CD14-positive monocyte (primary cell): Measurements from ENCODE around the gene SNX25. TPM values are rescaled to one million over a fixed set of nuclear protein-coding genes. Genes with fewer than 3 reads are reported as not detected.
A peak's percentile ranks its signal among the peaks of the same experiment; 100 is the strongest.

Experiments used
- DNase-seq, 3 donors: peaks; one replicate each; pipeline ENCODE4 v3.0.0-alpha.2; 2011 to 2022
- H2AFZ ChIP-seq: 2 replicates; pipeline ENCODE4 v1.6.0; 2012; ENCODE audit warnings: mild to moderate bottlenecking, low read depth, low read length, inconsistent platforms; ENCODE audit not compliant: insufficient read depth, poor library complexity, severe bottlenecking
- H3K27ac ChIP-seq, 2 donors: 1 replicate in 1 of 2; 2 replicates in 1 of 2; pipeline ENCODE4 v1.5.1; 2012 to 2013; ENCODE audit warnings: low read length in 2 of 2, control low read depth in 1 of 2, inconsistent platforms in 1 of 2, low read depth in 1 of 2, mild to moderate bottlenecking in 1 of 2
- H3K27me3 ChIP-seq, 2 donors: one replicate each; pipeline versions ENCODE4 v1.6.0 to v1.6.1; 2011 to 2013; ENCODE audit warnings: low read length in 2 of 2; ENCODE audit not compliant: control insufficient read depth in 2 of 2, insufficient read depth in 2 of 2
- H3K36me3 ChIP-seq, 2 donors: replicated peaks in 1 of 2; 1 replicate in 1 of 2; 2 replicates in 1 of 2; pipeline versions ENCODE4 v1.5.1 to v1.6.1; 2012 to 2013; ENCODE audit warnings: low read length in 2 of 2, control low read depth in 1 of 2, inconsistent platforms in 1 of 2, mild to moderate bottlenecking in 1 of 2; ENCODE audit not compliant: insufficient read depth in 2 of 2, control insufficient read depth in 1 of 2
- H3K4me1 ChIP-seq, 2 donors: 1 replicate in 1 of 2; 2 replicates in 1 of 2; pipeline versions ENCODE4 v1.5.1 to v1.6.1; 2012 to 2013; ENCODE audit warnings: low read length in 2 of 2, control low read depth in 1 of 2, inconsistent platforms in 1 of 2, mild to moderate bottlenecking in 1 of 2, moderate library complexity in 1 of 2; ENCODE audit not compliant: insufficient read depth in 2 of 2, control insufficient read depth in 1 of 2
- H3K4me2 ChIP-seq: replicated peaks from 2 replicates; pipeline ENCODE3; 2012; ENCODE audit warnings: low read length, moderate library complexity, mild to moderate bottlenecking; ENCODE audit not compliant: poor library complexity, severe bottlenecking; ENCODE audit errors: extremely low read depth
- H3K4me3 ChIP-seq, 3 experiments: fragments of 200-600 bp in 1 of 3; sonication (generic) in 1 of 3; replicated peaks in 1 of 3; 1 replicate in 2 of 3; 2 replicates in 1 of 3; pipeline ENCODE4 v1.5.1; 2011 to 2013; ENCODE audit warnings: low read length in 3 of 3, mild to moderate bottlenecking in 3 of 3, control low read depth in 2 of 3, low read depth in 2 of 3, inconsistent platforms in 1 of 3, moderate library complexity in 1 of 3
- H3K79me2 ChIP-seq: 2 replicates; pipeline ENCODE4 v1.6.0; 2012; ENCODE audit warnings: mild to moderate bottlenecking, control low read depth, inconsistent platforms, low read length, moderate library complexity; ENCODE audit not compliant: insufficient read depth
- H3K9ac ChIP-seq: 2 replicates; pipeline ENCODE4 v1.6.0; 2017; ENCODE audit warnings: low read length, mild to moderate bottlenecking; ENCODE audit not compliant: insufficient read depth, poor library complexity, severe bottlenecking
- H3K9me3 ChIP-seq, 2 donors: replicated peaks in 1 of 2; 1 replicate in 1 of 2; 2 replicates in 1 of 2; pipeline versions ENCODE4 v1.5.1 to v1.6.1; 2012 to 2013; ENCODE audit warnings: low read length in 2 of 2, control low read depth in 1 of 2; ENCODE audit not compliant: control insufficient read depth in 1 of 2, insufficient read depth in 1 of 2
- H4K20me1 ChIP-seq: 2 replicates; pipeline ENCODE4 v1.6.0; 2012; ENCODE audit warnings: mild to moderate bottlenecking, low read length, control low read depth, moderate library complexity; ENCODE audit not compliant: insufficient read depth
- H3K27ac Mint-ChIP-seq, 7 donors: one replicate each; pipeline ENCODE4 v1.8.0; 2020; ENCODE audit warnings: mild to moderate bottlenecking in 7 of 7, mixed read lengths in 7 of 7, moderate library complexity in 6 of 7, inconsistent platforms in 2 of 7
- H3K27me3 Mint-ChIP-seq, 3 donors: one replicate each; pipeline ENCODE4 v1.8.0; 2021 to 2022; ENCODE audit warnings: low read depth in 3 of 3, mild to moderate bottlenecking in 3 of 3, mixed read lengths in 3 of 3, moderate library complexity in 3 of 3, inconsistent platforms in 1 of 3
- H3K36me3 Mint-ChIP-seq, 2 donors: one replicate each; pipeline ENCODE4 v1.8.0; 2020; ENCODE audit warnings: mixed read lengths in 2 of 2, inconsistent platforms in 1 of 2, mild to moderate bottlenecking in 1 of 2
- H3K4me1 Mint-ChIP-seq: one replicate; pipeline ENCODE4 v1.8.0; 2020; ENCODE audit warnings: mild to moderate bottlenecking, mixed read lengths
- H3K4me3 Mint-ChIP-seq, 2 donors: one replicate each; pipeline ENCODE4 v1.8.0; 2020; ENCODE audit warnings: mild to moderate bottlenecking in 2 of 2, mixed read lengths in 2 of 2, moderate library complexity in 1 of 2
- H3K9me3 Mint-ChIP-seq, 7 donors: one replicate each; pipeline ENCODE4 v1.8.0; 2020 to 2022; ENCODE audit warnings: mixed read lengths in 7 of 7, mild to moderate bottlenecking in 6 of 7, moderate library complexity in 6 of 7, inconsistent platforms in 2 of 7
- CTCF ChIP-seq: fragments of 200-600 bp; IDR thresholded peaks from one replicate; pipeline ENCODE4 v1.8.0; 2022; ENCODE audit warnings: antibody characterized with exemption, mild to moderate bottlenecking
- WGBS: methylation state at CpG from one replicate; pipeline ENCODE4 v1.1.5; 2013; ENCODE audit warnings: missing lambda C conversion rate; ENCODE audit not compliant: insufficient coverage; 5-methylcytosine and 5-hydroxymethylcytosine counted together
- intact Hi-C, 2 donors: fragments of 100-400 bp; cut with micrococcal nuclease; formaldehyde crosslinking; loops; one replicate each; pipeline versions ENCODE4 v1.15.0 to v1.15.1; 2023
- polyA plus RNA-seq, 3 donors: library from polyadenylated mRNA; depleted of rRNA in 1 of 3; unstranded in 2 of 3; stranded (reverse) in 1 of 3; fragments of 300-500 nt in 2 of 3; fragments of >200 nt in 1 of 3; fragmentation: Illumina TruSeq in 2 of 3; gene quantifications; 1 replicate in 2 of 3; 2 replicates in 1 of 3; pipeline ENCODE4 v1.2.3, GENCODE V29; 2012 to 2021

The SNX25 gene
- polyA plus RNA-seq, 3 donors: 0.31 to 0.40 (median 0.36) TPM

GRCh38 chr4:185296665-185297460 is 87.5 kb downstream of the SNX25 start:
- Mint-ChIP-seq H3K4me3 (no peak overlapping the region), H3K9me3 (peaks cover 0 to 2% (median 0%) of the 10 kb centered on the region in 7 donors), H3K27ac (no peak overlapping the region), H3K27me3 (peaks cover 0 to 2% (median 2%) of the 10 kb centered on the region in 3 donors), H3K36me3 (no peaks in the 10 kb centered on the region), H3K4me1 (no peaks in the 10 kb centered on the region)
- H3K9ac ChIP-seq: no peak overlapping the region
- no peaks in the 10 kb centered on the region for H3K36me3 ChIP-seq
- no peak for DNase-seq
- H3K79me2 ChIP-seq: no peaks in the 10 kb centered on the region
- no peaks in the 10 kb centered on the region for H3K9me3 ChIP-seq
- intact Hi-C loops: no loop called here
- no peaks in the 10 kb centered on the region for H3K4me1 ChIP-seq
- 100% methylated on average over 1 of the region's 6 CpGs for WGBS
- H3K4me3 ChIP-seq: no peak overlapping the region
- no peak for TF ChIP-seq CTCF
- H4K20me1 ChIP-seq: no peaks in the 10 kb centered on the region
- H3K27me3 ChIP-seq: no peaks in the 10 kb centered on the region
- H3K27ac ChIP-seq: no peak overlapping the region
- no peak overlapping the region for H2AFZ ChIP-seq
- H3K4me2 ChIP-seq: no peak overlapping the region

- TF ChIP-seq CTCF: no peak
- no peaks in the 10 kb centered on the region for H4K20me1 ChIP-seq
- no peaks in the 10 kb centered on the region for H3K4me1 ChIP-seq
- no peaks in the 10 kb centered on the region for H3K79me2 ChIP-seq
- H3K4me3 Mint-ChIP-seq: no peak overlapping the region
- no peaks in the 10 kb centered on the region for H3K36me3 ChIP-seq
- 84% methylated on average over 8 of the region's 12 CpGs for WGBS
- H3K9me3 ChIP-seq: no peaks in the 10 kb centered on the region
- H3K4me1 Mint-ChIP-seq: no peaks in the 10 kb centered on the region
- H3K27me3 Mint-ChIP-seq: peaks cover 0 to 2% (median 2%) of the 10 kb centered on the region in 3 donors
- H3K27ac Mint-ChIP-seq: peak overlapping the region in 1 of 7 donors; percentile 43
- H3K27me3 ChIP-seq: no peaks in the 10 kb centered on the region
- no peak overlapping the region for H3K27ac ChIP-seq
- no peak overlapping the region for H2AFZ ChIP-seq
- no peak overlapping the region for H3K4me2 ChIP-seq
- no peaks in the 10 kb centered on the region for H3K36me3 Mint-ChIP-seq
- intact Hi-C loops: no loop called here
- H3K9ac ChIP-seq: no peak overlapping the region
- H3K4me3 ChIP-seq: no peak overlapping the region
- H3K9me3 Mint-ChIP-seq: peaks cover 0 to 1% (median 0%) of the 10 kb centered on the region in 7 donors
- DNase-seq: no peak
Observed at GRCh38 chr4:185298728-185299430, 89.5 kb downstream of the SNX25 start.
